C4-2B (cell line): ENCODE data around the gene ERMN.

ENCODE experiments used
- ZFX ChIP-seq: fragments of 450-650 bp; IDR thresholded peaks from 2 replicates; pipeline ENCODE4 v1.6.1; 2017
- TF ChIP-seq, protein P1 (sequence below): fragments of 450-650 bp; conservative IDR thresholded peaks from 2 replicates; pipeline ENCODE4 v1.5.1; 2017; ENCODE audit warnings: mild to moderate bottlenecking

DNA sequence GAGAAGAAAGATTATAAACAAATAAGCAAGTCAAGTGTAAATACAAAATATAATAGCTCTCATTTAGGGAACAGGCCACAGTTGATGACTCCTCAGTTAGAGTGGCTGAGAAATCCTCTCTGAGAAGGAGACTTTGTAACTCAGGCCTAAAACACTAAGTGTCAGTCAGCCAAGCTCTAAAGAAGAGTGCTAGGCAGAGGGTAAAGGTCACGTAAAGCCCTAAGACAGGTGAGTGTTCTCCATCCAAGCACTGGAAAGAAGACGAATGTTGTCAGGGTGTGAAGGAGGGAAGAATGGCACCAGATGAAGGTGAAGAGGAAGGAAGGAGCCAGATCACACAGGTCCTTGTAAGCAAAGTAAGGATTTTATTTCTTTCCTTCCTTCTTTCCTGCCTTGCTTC lies 24.3 kb downstream of the ERMN start:
- TF ChIP-seq, protein P1, sequence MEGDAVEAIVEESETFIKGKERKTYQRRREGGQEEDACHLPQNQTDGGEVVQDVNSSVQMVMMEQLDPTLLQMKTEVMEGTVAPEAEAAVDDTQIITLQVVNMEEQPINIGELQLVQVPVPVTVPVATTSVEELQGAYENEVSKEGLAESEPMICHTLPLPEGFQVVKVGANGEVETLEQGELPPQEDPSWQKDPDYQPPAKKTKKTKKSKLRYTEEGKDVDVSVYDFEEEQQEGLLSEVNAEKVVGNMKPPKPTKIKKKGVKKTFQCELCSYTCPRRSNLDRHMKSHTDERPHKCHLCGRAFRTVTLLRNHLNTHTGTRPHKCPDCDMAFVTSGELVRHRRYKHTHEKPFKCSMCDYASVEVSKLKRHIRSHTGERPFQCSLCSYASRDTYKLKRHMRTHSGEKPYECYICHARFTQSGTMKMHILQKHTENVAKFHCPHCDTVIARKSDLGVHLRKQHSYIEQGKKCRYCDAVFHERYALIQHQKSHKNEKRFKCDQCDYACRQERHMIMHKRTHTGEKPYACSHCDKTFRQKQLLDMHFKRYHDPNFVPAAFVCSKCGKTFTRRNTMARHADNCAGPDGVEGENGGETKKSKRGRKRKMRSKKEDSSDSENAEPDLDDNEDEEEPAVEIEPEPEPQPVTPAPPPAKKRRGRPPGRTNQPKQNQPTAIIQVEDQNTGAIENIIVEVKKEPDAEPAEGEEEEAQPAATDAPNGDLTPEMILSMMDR: no peak
- no peak for TF ChIP-seq ZFX
